DMS53 treated with DMSO at 0.1 percent for 48 hours (cell line): Measurements from ENCODE around the gene TBC1D22A.
"Not testable (repeated sequence)": the region's sequence is repeated elsewhere in the genome, so short reads cannot be mapped to it uniquely, and the experiment has no call there.

Source experiments
- DNase-seq: peaks from one replicate; lab custom pipeline; 2025; ENCODE audit not compliant: unreplicated experiment; lab: John Stamatoyannopoulos, UW

The TBC1D22A gene

DNA sequence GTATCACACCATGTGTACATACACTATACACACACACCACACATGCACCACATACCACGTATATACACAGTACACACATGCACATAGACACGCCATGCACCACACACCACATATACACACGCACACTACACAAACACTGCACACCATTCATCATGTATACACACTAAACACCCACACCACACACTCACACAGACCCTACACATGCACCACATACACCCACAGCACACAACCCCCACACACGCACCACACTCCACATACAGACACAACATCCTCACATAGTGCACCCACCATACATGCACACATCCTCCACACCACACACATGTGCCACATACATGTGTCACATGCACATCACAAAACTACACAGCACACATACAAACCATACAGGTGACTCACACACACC, 397.1 kb downstream of the TBC1D22A start:
- no peak for DNase-seq

DNA sequence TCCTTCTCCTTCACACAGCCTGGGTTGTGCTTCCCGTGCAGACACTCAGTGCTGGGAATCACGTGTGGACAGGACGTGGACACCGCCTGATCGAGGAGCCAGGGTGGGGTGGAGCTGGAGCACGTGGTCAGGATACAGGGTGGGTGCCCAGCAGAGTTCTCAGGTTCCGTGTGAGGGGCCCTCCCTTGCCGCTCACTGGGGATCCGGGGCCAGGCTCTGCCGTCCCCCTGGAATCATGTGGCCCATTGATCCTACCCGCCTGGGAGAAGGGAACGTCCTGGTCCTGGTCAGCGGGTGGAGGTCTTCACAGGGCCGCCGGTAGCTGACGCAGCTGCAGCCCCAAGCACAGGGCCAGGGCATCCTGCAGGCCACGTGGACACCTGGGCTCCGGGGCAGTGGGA, 397.7 kb downstream of the TBC1D22A start:
- no peak for DNase-seq

DNA sequence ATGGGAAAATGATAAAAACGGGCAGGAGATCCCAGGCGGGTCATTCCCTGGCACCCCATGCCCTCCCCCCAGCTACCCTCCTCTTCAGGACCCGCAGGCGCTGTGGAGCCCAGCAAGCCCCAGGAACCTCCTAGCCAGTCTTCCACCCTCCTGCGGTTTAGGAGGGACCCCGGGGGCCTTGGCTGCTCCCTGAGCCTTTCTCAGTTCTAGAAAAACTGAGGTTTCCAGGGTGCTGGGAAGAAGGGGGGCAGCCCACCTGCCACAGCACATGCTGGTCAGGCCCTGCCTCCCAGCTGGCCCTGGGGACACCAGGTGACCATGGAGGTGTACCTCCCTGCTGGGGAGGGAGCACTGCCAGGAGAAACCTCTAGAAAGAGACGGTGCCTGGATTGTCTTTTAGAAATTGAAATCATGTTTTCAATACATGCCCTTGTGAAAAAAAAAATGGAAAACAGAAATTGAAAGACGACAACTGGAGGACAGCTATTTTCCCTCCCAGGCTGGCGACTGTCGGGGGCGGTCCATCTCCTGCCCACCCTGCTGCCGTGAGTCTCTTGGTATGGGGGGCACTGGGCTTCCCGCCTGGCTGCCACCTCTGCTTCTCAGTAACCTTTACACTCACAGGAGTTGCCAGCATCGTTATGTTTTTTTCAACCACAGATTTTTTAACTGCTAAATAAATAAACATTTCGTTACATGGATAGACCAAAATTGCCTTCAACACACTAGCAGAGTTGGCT, 398.5 kb downstream of the TBC1D22A start:
- no peak for DNase-seq

DNA sequence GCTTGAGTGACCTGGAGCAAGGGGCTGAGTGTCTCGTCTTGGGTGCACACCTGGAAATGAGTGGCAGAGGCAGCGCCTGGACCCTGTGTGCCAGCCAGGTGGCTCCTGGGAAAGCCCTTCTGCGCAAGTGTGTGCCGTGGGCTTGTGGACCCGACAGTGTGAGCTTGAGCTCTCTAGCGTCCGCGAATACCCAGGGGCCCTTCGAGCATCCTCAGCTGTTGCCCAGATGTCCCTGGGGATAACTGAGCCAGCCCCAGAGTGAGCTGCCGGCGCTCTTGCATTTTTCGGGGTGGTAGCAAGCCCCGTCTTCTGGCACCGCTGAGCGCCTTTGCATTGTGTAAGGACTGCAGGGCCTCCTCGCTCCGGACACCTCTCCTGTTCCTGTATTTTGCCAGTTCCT, 399.2 kb downstream of the TBC1D22A start:
- no peak for DNase-seq

DNA sequence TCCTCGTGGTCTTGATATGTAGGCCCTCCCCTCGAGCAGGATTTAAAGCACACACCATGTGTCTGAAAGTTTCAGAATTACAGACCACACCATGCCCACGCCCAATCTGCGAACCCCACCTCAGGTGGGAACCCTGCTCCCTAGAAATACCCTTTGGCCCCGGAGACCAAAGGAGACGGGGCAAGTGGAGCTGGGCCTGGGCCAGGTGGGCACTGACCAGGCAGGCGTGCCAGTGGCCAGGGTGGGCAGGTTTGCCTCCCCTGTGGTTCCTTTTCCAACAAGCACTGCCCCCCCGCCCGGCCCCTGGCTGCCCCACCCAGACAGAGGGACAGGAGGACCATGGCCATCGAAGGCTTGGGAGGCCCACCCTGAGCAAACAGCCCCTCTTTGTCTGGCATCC, 400.4 kb downstream of the TBC1D22A start:
- DNase-seq = no peak

DNA sequence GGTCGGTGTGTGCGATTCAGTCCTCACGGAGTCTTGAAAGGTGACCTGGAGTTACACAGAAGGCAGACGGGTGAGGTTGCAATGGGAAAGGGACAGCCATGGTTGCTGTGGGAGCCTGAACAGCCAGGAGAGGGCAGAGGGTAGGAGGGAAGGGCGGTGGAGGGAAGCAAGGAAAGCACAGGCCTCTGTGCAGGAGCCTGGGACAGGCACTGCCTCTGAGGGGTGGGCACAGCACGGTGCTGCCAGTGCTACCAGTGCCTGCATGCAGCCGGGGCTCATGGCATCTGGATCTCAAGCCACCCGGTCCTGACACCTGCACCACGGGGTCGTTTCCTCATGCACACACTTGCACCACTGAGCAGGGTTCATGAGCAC, 401.0 kb downstream of the TBC1D22A start:
- no peak for DNase-seq

DNA sequence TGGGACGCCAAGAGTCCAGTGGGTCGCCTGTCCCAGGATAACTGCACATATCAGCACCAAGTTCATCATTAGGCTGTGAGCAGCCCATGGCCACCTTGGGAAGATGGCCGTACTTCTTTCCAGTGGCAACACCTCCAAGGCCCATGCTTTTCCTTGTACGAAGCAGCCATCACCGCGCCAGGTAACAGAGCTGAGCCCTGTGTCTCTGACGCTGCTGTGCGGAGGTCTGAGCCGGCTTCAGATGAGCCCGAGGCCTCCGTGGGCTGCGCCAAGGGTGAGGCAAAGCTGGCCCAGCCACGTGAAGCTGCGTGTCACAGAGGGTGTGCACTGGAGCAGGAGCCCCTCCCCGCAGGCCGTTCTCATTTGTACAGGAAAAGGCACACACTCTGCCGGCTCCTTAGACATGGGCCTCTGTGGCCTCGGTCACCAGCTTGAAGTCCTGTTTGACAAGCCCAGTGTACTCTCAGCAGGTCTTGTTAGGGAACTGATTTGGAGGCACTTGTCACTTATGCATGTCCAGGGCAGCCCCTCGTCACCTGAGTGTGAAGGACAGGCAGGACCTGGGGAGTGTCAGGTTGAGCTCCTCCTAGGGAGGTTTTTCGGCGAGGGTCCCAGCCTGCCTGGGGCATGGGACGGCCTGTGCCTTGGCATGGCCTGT, 401.5 kb downstream of the TBC1D22A start:
- no peak for DNase-seq

DNA sequence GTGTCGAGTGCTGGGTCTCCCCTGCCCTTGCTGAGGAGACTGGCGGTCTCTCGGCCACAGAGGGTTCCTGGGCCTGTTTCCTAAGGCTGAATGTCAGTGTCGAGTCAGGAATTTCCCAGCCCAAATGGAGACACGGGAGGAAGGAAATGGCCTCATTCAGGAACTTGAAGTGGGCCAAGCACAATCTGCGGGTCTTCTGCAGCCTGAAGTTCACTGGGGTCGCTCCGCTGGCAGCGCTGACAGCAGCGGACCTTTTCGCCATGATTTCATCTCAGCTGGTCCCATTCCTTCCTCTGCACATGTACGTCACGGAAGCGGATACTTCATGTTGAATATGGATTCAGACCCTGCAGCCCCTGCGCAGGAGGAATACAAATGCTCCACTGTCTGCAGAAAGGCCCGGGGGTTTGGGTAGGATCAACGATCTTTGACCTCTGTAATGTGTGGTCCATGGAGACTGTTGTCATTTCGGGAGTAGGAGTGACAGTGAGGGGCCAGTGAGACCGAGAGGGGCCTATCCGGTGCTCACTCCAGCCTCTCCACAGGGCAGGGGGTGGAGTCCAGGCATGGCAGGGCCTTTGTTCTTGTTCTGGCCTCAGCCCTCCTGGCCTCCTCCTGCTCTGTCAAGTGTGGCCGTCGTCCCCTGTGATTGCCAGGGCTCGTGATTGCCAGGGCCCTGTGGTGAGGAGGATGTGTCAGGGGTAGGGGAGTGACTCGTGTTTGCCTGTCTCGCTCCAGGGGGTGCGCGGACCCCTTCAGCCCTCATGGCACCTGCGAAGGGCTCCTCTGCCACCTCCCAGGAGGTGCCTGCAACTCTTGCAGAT, 402.3 kb downstream of the TBC1D22A start:
- DNase-seq = no peak

DNA sequence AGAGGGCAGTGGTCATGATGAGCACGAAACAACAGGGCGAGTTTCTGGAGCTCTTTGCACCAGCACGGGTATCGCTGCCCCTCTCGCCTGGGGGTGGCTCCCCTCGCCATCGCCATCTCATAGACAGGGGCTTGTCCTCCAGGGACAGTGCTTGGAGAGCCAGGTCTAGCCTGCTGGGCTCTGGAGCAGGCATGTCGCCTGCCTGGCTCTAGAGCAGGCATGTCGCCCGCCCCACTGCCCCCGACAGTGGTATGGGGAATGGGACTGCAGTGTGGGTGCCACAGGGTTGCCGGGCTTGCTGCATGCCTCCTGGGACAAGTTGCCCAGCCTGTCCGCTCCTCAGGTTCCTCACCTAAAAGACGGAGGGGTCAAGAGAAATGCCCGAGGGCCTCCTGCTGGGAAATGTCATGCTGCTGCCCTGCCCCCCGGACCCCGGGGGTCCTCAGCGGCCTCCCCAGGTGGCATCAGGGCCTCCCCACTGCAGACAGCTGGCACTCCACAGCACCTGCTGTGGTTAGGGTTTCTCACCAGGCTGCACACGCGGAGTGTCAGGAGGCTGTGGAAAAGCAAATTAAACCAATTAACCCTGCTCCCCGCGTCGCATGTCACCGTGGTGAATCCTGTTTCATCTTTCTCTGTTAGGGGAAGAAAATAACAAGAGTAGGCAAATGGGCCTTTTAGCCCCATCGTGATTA, 403.0 kb downstream of the TBC1D22A start:
- DNase-seq = no peak

DNA sequence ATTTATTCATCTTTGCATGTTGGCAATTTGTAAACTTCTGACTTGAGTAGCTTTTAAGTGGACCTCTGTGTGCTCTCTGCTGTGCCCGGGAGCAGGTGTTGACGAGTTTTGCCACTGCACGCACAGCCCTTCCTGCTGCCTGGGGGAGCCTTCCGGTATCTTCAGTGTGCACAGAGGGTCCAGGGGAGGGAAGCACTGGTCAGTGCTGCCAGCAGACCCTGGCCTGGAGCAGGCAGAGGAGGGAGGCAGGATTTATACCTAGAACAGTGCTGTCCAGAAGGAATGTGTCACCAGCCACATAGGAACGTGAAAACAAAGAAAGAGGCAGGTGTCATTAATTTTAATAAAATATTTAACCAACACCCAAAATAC, 403.6 kb downstream of the TBC1D22A start:
- DNase-seq = no peak

DNA sequence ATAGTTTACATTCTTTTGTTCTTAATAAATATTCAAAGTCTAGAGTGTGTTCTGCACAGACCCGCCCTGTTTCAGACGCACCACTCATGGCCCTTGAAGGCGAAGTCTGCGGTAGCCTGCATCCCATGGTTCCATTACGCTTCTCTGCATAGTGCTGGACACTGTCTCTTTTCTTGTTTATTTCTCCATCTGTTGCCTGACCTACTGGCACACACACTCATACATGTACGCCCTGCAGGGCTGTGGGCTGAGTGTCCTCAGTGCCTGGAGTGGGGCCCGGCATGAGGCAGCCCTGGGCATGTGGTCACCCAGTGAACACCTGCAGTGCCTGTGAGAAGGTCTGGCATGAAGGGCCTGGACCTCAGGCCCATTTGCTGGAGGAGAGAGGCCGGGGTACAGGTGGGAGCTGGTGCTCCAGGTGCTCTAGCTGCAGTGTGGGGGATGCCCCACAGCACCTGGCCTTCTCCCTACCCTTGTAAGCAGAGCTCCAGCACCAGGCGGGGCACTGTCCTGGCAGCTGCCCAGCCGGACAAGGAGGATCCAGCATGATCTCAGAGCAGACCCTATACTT, 404.1 kb downstream of the TBC1D22A start:
- DNase-seq = no peak

DNA sequence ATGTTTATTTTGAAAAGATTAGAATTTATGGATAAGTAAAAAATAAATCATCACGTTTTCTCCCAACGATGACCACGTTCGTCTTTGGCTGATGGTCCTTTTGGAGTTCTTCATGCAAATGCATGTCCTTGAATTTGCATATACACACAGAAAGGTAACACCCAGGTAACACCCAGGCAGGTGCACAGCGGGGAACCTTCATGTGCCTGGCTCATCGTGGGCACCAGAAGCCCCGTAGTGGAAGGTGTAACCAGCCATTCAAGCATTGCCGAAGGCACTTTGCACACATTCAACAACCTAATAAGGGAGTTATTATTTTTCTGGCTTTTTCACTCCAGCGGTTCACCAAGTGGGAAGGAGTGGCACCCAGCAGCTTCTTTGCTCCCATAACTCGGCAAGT, 404.6 kb downstream of the TBC1D22A start:
- no peak for DNase-seq

DNA sequence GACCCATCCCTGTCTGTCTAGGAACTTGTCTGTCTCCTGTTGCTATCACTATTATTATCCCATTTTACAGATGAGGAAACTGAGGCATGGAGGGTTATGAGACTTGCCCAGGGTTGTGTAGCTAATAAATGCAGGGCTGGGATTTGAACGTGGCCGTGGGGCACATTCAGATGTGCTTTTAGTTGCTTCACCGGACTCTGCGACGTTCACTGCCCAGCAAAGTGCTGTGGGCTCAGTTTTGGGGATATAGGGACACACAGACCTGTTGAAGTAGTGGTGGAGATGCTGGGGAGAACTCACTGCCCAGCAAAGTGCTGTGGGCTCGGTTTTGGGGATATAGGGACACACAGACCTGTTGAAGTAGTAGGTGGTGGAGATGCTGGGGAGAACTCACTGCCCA, 405.5 kb downstream of the TBC1D22A start:
- DNase-seq = not testable (repeated sequence)

DNA sequence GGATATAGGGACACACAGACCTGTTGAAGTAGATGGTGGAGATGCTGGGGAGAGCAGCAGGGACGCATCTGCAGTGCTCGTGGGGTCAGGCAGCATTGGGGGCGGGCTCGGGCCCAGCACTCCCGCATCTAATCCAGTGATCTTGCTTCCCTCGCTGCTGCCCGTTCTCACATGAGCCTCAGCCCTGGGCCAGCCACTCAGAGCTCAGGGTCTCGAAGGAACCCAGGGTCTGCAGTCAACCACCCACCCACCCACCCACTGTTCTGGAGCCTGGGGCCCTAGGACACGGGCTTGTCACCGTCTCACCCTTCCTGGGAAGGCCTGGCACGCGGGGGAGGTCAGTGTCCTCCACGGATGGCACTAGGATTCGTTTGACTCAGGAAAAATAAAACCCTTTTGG, 406.0 kb downstream of the TBC1D22A start:
- DNase-seq = no peak

DNA sequence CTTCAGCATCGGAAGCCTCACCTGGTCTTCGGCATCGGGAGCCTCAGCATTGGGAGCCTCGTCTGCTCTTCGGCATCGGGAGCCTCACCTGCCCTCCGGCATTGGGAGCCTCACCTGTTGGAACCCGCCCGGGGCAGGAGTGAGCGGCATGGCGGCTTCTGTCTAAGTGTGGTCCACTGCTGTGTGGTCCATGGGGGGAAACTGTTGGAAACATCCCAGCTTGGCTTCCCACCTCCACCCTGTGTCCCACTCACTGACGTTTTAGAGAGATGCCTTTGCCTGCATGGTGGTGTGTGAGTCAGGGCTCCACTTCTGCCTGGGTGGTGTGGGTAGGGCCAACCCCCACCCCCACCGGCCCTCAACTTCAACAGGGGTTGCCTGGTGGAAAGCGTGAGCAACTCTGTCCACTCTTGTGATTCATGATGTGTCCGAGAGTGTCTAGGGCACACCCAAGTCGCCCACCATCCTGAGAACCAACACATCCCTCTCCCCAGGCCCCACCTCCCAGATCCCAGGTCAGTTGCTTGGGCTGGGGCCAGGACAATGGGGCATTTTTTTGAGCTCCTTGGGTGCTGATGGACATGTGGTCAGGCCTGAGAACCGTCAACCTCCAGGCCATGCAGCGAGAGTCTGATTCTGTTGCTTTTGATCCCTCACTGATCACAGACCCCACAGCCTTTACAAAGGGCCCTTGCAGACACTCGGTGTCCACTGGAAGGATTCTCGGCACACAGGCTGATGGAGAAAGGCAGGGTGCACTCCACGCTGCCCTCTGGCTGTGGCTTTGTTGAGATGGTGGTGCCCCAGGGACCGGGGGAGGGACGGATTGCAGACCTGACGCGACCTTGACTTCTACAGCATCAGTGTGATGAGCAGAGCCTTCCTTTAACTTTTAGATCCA, 406.7 kb downstream of the TBC1D22A start:
- no peak for DNase-seq

DNA sequence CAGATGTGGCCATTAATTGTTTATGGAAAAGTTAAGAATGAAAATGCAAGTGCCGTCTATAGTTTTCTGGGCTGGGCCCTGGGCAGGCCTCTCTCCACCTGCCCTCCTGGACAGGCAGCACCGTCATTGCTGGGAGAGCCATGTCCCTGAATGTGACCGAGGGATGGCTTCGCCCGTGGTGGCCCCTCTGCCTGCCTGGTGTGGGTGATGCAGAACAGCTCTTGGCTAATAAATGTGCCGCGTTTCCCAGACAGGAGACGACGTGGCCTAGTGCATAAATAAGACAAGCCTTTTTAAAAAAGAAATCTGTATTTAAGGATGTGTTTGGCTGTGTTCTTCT, 407.3 kb downstream of the TBC1D22A start:
- DNase-seq = no peak

DNA sequence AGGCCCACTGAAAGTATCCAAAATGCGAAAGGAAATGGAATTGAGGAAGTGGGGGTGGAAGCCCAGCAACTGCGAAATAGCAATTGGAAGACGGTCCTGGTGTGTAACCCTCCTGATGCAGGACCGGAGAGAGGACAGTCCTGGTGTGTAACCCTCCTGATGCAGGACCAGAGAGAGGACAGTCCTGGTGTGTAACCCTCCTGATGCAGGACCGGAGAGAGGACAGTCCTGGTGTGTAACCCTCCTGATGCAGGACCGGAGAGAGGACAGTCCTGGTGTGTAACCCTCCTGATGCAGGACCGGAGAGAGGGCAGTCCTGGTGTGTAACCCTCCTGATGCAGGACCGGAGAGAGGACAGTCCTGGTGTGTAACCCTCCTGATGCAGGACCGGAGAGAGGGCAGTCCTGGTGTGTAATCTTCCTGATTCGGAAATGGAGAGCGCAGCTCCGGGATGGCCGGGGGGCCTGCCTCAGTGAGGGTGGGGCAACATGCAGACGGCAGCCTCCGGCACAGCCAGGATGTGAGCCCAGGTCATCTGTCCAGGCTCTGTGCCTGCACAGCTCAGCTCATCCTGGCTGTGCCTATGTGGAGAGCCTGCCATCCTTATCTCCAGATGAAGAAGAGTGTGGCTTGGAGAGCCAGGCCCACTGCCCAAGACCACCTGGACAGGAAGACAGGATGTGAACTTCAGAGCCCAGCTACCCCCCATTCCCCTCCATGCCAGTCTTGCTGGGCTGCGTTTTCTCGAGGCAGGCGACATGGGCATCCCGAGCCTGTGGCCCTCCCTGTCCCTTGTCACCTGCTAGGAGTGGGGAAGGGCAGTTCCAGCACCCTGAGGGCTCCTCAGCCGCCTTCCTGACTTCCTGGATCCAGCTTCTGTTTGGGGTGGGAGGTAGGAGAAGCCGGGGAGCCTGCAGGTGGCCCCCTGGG, 408.3 kb downstream of the TBC1D22A start:
- DNase-seq = not testable (repeated sequence)

DNA sequence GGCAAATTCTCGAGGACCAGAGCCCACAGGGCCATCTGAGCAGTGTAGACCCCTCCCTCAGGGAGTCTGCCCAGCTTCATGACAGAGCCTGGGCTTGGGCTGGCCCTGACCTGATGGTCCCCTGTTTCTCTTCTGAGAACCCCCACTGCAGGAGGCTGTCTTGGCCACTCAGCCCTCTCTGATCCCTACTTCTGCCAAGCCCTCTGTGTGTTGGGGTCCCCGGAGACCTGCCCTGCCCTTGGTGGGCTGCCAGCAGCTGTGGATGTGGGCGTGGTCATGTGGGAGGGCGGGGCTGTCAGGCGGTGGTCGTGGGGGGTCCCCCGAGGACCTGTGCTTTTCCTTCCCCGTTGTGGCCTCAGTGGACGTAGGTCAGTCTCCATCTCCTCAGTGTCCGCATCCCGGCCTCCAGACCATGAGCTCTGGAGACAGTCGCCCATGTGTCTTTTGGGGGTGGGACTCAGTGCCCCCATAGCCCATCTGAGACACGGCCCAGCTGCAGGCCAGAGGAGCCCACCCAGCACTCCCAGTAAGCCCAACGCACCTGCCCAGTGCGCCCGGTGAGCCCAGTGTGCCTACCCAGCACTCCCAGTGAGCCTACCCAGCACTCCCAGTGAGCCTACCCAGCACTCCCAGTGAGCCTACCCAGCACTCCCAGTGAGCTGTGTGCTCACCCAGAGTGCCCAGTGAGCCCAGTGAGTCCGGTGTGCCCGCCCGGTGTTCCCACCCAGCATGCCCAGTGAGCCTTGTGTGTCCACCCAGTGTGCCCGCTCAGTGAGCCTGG, 409.2 kb downstream of the TBC1D22A start:
- DNase-seq = no peak
